ENCODE data around the gene FCN2. TPM values are rescaled to one million over a fixed set of nuclear protein-coding genes. Genes with fewer than 3 reads are reported as not detected.

The FCN2 gene
- not detected in 2 replicates for total RNA-seq

- TF ChIP-seq, protein P1, sequence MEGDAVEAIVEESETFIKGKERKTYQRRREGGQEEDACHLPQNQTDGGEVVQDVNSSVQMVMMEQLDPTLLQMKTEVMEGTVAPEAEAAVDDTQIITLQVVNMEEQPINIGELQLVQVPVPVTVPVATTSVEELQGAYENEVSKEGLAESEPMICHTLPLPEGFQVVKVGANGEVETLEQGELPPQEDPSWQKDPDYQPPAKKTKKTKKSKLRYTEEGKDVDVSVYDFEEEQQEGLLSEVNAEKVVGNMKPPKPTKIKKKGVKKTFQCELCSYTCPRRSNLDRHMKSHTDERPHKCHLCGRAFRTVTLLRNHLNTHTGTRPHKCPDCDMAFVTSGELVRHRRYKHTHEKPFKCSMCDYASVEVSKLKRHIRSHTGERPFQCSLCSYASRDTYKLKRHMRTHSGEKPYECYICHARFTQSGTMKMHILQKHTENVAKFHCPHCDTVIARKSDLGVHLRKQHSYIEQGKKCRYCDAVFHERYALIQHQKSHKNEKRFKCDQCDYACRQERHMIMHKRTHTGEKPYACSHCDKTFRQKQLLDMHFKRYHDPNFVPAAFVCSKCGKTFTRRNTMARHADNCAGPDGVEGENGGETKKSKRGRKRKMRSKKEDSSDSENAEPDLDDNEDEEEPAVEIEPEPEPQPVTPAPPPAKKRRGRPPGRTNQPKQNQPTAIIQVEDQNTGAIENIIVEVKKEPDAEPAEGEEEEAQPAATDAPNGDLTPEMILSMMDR (IDR thresholded peaks at IDR 0.05; ENCODE audit: insufficient read depth, low read length, severe bottlenecking): no peak
- FAIRE-seq (no peak), DNase-seq (ENCODE audit: low read depth) (no peak)
- Histone ChIP-seq H3K36me3 (ENCODE audit: control insufficient read depth, insufficient read depth, low read length) (no peaks in the 10 kb centered on the region), H3K27me3 (ENCODE audit: control insufficient read depth, insufficient read depth, low read length) (no peaks in the 10 kb centered on the region), H3K4me3 (ENCODE audit: low read depth, low read length) (no peak within 1 kb of the TSS)
These were observed at the start of gene FCN2 for GRCh38 chr9:134880484-134881312. TSS of gene FCN2 (plus strand) at chr9:134880810. CDS start at chr9:134880822, 12 bp downstream.

- FAIRE-seq: no peak
- no peak overlapping the region for H3K4me3 ChIP-seq (ENCODE audit: low read depth, low read length)
- H3K36me3 ChIP-seq (ENCODE audit: control insufficient read depth, insufficient read depth, low read length): peaks cover 1% of the 10 kb centered on the region
- DNase-seq (ENCODE audit: low read depth): no peak
- no peaks in the 10 kb centered on the region for H3K27me3 ChIP-seq (ENCODE audit: control insufficient read depth, insufficient read depth, low read length)
- TF ChIP-seq, protein P1 (IDR thresholded peaks at IDR 0.05; ENCODE audit: insufficient read depth, low read length, severe bottlenecking): no peak
These were observed 49.5 kb upstream of the FCN2 start for GRCh38 chr9:134830926-134831720.

DNA sequence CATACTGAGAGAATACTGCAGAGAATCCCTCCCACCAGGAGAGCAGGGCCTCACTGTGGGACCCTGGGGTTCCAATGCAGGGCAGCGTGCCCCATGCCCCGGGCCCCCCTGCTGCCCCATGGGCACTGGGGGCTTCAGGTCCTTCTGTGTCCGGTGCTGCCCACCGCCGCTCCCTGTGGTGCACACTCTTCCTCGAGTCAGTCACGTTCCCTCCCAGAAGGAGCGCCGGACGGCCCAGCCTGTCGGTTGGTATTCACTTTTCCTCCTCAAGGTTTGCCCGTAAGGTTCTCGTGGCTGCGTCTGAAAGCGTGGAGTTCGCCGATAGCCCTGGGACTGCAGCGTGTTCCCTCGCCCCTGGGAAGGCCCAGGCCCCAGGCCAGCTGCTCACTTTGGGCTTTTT is 48.1 kb upstream of the FCN2 start:
- Histone ChIP-seq H3K4me3 (ENCODE audit: low read depth, low read length) (no peak overlapping the region), H3K36me3 (ENCODE audit: control insufficient read depth, insufficient read depth, low read length) (peaks cover 1% of the 10 kb centered on the region), H3K27me3 (ENCODE audit: control insufficient read depth, insufficient read depth, low read length) (no peaks in the 10 kb centered on the region)
- FAIRE-seq: no peak
- no peak for DNase-seq (ENCODE audit: low read depth)
- TF ChIP-seq, protein P1 (IDR thresholded peaks at IDR 0.05; ENCODE audit: insufficient read depth, low read length, severe bottlenecking): no peak

DNA sequence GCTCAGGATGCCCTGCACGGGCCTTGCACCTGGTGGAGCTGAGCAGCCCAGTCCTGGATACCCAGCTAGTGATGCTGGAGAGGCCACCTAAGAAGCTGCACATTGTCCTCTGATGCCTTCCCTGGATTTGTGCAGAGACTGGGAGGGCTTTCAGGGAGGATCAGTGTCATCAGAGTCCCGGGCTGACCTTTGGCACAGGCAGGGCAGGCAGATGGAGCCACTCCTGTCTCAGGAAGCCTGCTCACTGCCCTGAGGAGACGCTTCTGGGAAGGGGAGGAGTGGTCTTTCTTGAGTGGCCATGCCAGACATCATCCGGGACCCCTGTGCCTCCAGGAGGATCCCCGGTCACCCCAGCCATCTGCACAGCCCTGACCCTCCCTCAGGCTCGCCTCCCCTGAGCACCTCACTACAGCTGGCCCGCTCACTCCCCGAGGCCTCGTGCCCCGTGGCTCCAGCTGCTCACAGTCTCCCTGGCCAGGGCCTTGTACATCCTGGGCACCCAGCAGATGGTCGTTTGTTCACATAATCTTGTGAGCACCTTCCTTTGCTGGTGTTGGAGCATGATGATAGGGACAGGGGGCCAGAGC is 47.2 kb upstream of the FCN2 start:
- H3K27me3 ChIP-seq (ENCODE audit: control insufficient read depth, insufficient read depth, low read length): no peaks in the 10 kb centered on the region
- TF ChIP-seq, protein P1 (IDR thresholded peaks at IDR 0.05; ENCODE audit: insufficient read depth, low read length, severe bottlenecking): no peak
- H3K4me3 ChIP-seq (ENCODE audit: low read depth, low read length): no peak overlapping the region
- DNase-seq (ENCODE audit: low read depth) (no peak), FAIRE-seq (no peak)
- H3K36me3 ChIP-seq (ENCODE audit: control insufficient read depth, insufficient read depth, low read length): peaks cover 1% of the 10 kb centered on the region

- DNase-seq (ENCODE audit: low read depth): no peak
- H3K4me3 ChIP-seq (ENCODE audit: low read depth, low read length): no peak overlapping the region
- no peak for FAIRE-seq
- TF ChIP-seq, protein P1 (IDR thresholded peaks at IDR 0.05; ENCODE audit: insufficient read depth, low read length, severe bottlenecking): no peak
- H3K36me3 ChIP-seq (ENCODE audit: control insufficient read depth, insufficient read depth, low read length): peaks cover 1% of the 10 kb centered on the region
- H3K27me3 ChIP-seq (ENCODE audit: control insufficient read depth, insufficient read depth, low read length): no peaks in the 10 kb centered on the region
These were observed 46.2 kb upstream of the FCN2 start for GRCh38 chr9:134834217-134834956.

Data from bronchial epithelial cell (primary cell).